NCI-H1694 treated with DMSO at 0.1 percent for 48 hours (cell line): ENCODE data around the gene HMX2.

Experiments used
- DNase-seq: peaks from one replicate; lab custom pipeline; 2025; lab: John Stamatoyannopoulos, UW

The HMX2 gene

DNA sequence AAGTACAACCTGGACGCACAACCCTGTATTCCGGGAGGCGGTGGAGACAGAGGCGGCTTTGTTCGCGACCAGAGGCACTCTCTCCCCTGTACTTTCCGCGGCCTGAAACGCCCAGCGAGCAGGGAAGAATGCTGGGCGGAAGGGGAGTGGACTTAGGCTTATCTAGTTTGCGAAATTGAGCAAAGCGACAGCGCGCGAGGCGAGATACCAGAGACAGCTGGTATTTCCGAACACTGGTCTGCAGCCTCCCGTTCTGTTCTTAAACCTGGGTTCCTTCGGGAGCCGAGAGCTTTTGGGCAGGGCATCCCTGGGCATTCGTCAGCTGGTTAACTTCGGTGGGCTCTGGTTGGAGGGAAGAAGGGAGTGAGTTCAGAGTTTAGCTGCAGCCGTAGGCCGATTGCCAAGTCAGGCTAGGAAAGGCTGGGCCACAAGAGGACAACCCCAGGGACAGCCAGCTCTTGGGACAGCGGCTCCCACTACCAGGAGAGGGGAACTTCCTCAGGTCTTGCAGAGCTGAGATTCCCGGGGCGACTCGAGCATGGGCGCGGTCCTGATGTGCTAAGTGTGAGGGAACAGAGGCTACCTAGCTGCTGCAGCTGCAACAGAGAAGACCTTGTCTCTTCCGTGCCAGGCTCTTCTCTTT, 8.3 kb upstream of the HMX2 start:
- DNase-seq, result no peak

DNA sequence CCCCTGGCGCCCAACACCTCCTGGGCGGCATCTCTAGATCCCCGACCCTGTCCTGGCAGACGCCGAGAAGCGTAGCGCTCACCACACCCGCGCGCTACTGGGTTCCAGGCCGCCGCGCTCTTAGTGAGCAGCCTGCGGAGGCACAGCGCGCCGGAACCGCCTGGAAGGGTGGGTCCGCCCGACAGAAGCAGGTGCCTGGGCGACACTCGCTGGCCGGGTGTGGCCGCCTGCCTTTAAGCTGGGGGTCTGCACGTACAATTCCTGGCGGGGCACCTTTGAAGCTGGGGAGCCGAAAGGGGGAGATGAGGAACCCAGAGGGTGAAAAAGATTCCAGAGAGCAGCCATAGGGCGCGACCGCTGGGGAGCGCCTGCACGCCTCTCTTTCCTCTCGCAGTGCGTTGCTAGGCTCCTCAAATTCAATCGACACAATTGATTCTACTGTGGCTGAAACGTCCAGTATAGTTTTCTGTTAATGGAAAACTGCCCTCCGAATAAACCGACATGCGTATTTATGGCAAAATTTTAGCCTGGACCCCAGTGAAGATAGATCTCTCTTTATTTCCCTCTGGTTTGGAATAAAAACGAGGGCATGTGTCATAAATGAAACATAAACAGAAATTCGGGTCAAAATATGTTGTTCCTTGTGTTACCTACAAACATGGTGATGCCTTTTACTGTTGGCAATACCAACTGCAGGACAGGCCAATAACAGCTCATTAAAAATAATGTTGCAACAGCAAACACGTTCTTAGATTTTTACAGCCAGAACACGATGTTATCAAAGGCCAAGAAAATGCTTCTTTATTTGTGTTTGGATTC, 7.6 kb upstream of the HMX2 start:
- DNase-seq, result no peak

DNA sequence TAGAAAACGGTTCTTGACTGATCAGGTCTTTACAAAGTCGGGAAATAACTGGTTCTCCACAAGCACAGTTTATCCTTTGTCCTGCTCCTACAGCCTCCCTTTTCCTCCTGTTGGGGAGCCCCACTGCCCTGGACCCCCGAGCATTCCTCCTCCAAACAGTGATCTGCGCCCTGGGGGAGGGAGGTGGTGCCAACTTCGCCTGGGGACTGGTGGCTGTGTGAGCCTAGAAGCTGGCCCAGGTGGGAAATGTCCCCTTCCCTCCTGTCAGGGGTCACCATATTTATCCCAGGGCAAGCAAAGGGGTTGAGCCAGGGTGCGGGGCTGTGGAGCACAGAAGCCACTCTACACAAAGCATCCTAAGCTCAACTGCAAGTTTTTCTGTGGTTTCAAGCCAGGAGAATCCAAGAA, 6.9 kb upstream of the HMX2 start:
- no peak for DNase-seq

DNA sequence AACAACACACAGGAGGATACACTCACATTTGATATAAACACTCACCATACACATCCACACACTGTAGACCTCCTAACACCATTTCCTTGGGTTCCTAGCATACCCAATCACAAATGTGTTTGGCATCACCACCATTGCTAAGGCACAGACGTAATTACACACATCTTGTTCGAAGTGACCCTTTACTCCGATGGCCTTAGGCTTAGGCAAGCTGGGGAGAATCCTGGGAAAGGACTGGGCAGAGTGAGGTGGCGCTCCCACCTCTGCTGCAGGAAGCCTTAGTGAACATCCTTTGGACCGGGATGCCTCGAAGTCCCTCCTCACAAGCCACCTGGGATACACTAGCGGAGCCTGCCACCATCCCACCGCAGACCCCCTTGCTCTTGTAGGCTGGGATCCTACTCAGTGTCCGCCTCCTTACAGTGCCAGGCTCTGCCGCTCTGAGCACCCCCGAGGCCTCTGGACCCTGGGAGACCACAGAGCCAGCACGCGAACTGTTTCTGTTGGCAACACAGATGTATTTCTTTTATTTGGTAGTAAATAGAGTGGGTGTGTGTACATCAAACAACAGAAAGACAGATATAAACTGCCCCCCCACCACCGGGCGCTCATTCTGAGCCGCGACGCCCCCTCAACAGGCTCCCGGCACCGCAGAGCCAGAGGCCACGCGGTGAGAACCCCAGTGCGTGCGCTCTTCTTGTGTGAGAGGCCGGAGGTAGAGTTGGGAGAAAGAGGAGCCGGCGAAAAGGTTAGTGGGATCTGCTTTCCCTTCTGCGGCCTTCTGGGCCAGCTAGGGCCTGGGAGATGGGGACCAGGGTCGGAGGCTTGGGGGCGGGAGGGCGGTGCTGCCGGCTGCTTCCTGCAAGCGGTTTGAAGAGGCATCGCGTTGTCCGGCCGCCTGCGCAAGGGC, 5.9 kb upstream of the HMX2 start:
- no peak for DNase-seq

DNA sequence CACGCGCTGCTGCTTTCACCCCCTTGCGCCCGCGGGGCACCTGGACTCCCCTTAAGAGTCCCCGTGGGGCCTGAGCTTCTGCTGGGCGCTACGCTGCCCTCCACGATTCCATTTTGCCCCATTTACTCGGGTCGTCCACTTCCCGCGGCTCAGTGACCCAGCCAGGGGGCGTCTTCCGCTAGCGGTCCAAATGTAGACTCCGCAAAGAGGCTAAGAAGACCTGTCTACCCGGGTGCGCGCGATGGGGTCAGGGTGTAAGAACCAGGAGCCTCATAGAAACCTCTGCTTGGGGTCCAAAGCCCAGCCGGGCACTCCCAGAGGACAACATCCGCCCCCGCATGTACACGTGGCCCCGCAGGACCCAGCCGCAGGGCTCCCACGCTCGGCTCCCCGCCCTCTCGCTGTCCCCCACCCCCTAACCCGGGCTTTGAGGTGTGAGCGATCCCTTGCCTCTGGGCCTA, 5.2 kb upstream of the HMX2 start:
- DNase-seq, result no peak

DNA sequence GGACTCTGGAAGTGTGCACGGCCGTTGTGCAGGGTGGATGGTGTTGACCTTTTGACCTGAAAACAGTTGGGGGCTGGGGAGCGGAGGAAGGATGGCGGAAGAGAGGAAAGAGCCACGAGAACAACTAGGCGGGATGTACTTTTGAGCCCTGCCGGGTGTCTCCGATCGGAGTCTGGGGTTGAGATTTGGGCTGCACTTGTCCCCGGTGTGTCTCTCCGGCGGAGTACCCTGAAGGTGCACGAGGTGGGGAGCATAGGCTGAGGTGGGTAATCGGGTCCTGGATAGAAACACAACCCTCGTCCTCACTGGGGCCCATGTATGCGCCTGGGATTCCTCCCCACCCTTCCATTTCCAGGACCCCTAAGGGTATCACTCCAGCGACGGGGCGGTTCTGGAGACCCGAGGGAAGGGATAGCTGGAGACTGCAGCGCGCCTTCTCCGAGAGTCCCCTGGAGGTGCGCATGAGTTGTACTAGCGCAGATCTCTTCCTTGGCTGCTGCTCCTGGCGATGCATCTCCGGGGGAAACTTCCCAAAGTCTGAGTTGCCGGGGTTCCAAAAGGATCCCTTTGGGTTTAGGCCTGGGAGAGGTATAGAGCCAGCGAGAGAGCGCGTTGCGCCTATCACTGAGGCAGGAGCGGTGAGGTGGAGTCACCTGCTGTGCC, 4.6 kb upstream of the HMX2 start:
- no peak for DNase-seq

DNA sequence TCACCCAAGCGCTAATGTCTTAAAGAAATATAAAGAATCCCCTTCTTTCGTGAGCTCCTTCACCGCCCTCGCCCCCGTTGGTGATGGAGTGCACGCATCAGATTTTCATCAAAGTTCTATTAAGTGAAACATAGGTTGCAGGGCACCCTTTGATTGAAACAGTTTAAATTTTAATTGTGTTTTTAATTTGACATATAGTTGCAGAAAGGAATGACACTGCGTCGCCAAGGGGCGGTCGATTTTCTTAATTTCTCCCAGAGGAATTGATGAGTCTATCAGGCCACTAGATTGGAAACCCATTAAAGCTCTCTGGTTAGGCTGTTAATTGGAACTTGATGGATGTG, 4.1 kb upstream of the HMX2 start:
- no peak for DNase-seq

DNA sequence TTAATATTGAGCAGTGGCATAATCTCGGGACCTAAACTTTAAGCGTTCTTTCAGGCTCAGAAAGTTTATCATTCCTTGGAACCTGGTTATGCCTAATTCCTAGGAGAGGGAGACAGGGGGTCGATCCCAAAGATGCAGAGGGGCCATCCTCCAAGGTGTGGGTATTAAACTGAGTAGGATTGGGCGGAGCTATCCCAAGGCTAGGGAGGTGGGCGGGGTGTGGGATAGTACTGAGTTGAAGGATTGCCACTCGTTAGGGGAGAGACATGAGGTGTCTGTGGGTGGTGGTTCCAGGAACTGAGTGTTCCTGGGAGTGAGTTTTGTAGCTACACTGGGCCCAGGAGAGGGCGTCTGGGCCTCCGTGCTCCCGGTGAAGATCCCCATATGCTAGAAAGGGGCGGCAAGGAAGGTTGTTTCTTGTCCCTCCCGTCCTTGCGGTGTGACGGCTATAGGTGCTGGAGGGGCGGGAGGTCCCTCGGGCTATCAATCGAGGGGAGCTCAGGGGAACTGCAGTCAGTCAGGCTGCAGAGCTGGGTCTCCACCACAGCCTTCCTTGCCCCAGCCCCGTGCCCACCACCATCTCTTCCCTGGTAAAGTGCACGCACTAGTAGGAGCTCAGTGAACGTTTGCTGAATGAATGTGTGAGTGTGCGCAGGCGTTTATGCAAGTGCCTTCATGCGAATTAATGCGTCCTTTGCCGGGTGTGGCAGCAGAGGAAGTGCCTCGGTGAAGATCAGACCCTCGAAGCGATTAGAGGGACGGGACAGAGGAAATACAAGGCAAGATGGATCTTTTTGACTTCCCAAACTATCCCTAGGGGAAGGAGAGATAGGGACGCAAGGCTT, 3.0 kb upstream of the HMX2 start:
- DNase-seq, result no peak

DNA sequence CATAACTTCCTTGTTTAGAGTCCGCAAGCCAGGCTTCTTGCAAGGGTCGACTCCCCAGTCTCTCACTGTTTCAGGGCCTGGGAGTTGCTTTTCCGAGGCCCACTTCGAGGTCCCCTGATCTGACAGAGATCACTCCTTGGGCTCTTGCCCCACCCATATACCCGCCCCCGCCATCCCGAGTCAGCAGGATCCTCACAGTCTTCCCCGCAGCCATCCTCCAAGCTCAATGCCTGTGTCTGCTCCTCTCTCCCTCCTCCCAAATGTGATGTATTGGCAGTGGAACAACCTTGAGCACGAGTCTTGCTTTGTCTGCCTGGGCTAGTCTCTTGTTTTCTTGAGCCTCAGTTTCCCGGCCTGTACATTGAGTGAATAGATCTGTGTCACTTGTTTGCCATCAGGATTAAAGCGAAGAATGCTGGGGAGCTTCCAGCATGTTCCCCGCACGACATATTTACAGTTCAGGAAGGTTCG, 2.4 kb upstream of the HMX2 start:
- no peak for DNase-seq

DNA sequence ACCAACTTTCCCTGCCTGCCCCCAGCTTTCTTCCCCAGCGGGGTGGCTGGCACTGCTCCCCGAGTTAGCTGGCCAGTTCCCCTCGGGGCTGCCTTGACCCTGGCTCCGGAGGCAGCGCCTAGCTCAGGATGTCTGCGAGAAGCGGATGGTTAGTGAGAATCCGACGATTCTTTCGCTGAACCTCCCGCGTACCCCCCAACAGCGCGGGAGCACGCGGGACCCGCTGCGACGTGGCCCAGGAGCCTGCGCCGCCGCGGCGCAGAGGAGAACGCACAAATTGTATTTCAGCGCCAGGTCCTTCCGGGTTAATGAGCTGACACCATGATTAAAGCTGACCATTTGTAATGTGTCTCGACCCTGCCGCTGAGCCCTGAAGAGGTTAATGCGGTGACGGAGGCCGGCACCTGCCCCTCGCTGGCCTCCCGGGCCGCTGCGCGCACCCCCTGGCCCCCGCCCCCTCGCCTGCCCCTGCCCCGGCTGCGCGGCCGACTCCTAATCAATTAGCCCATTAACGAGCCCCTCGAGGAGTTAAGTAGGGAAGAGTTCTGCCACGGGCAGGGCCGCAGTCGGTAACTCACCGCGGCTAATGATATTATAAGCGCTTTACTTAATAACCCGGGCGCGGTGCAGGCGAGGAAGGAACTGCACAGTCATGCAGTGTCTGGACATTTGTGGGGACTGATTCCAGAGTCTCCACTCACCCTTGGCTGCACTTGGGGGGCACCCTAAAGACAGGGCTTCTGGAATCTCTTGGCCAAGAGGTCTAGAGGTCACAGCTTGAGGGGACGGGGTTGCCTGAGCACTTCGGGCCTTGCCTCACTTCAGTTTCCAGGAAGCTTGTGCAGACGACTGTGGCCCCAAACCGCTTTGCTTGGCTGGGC, 1.7 kb upstream of the HMX2 start:
- no peak for DNase-seq

DNA sequence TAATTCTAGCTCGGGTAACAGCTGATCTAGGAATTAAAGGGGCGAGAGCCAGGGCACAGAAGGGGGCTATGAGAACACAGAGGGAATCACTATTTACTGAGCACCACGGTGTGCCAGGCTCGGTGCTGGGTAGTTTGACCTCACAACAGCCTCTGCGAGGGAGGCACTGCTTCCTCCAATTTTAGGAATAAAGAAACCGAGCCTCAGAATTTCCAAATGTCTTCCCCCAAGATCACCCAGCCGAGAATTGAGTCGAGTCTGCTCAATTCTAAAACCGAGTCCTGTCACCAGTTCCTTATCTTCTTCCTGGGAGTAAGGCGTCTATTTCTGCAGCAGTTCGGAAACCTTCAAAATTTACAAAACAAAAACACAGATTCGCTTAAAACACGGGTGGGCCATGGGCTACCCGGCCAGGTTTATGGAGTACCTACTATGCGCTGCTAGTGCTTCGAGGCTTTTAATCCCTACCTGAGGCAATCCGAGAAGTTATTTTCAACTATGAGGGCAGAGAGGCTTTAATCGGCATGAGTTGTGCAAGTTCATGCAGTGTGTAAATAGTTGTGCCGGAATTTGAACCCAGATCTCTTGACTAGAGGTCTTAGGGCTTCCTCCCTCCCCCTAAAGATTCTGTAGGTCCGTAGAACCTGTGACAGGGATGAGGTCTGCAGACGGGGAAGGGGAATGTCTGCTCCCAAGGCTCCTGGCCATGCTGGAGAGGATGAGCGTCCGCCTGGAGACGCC, 872 bp upstream of the HMX2 start:
- no peak for DNase-seq

DNA sequence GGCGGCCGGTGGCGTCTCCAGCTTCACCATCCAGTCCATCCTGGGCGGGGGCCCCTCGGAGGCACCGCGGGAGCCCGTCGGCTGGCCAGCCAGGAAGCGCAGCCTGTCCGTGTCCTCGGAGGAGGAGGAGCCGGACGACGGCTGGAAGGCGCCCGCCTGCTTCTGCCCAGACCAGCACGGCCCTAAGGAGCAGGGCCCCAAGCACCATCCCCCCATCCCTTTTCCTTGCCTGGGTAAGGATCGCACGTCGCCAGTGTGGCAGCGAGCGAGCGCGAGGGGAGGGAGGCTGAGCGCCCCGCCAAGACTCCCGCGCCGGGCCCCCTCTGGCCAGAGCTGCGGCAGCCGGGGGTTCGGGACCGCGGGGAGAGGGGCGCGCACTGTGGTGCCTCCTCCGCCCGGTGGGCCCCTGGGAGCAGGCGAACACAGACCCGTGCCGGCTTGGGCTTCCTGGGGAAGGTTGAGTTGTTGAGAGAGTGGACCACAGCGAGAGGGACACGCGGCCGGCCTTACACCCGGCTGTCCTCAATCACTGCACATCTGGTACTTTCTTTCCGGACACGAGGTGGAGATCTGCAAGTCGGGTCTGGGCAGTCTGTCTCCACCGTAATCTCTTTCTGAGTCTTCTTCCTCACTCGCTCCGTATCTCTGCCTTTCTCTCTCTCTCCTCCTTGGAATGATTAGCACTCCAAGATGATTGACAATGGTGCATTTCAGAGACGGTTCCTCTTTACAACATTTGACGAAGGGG, 652 bp downstream of the HMX2 start:
- DNase-seq, result no peak

DNA sequence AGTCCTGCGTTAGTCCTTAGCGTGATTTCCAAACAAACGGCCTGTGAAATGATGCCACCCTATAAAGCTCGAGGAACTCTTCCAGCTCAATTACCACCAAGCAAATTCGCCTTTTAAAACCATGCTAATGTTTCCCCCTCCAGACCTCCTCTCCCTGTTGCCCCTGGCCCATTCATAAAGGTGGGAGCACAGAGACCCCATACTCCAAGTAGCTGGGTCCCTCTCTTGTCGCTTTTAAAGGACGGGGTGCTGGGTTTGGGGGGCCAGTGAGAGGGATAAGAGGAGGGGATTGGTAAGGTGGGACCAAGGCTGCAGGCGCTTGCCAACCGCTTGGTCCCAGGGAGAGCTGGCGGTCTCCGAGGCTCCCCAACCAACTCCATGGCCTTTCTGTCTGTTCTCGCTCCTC, 1.2 kb downstream of the HMX2 start:
- no peak for DNase-seq

DNA sequence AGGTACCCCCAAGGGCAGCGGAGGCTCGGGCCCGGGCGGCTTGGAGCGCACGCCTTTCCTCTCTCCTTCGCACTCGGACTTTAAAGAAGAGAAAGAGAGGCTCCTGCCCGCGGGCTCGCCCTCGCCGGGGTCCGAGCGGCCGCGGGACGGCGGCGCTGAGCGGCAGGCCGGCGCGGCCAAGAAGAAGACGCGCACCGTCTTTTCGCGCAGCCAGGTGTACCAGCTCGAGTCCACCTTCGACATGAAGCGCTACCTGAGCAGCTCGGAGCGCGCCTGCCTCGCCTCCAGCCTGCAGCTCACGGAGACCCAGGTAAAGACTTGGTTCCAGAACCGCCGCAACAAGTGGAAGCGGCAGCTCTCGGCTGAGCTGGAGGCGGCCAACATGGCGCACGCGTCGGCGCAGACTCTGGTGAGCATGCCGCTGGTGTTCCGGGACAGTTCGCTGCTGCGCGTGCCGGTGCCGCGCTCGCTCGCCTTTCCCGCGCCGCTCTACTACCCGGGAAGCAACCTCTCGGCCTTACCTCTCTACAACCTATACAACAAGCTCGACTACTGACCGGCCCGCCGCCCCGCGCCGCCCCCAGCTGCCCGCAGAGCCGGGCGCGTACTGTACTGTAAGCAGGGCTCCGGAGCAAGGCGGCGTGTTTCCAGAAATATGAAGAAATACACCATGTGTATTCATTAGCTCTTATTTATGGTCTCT, 1.8 kb downstream of the HMX2 start:
- no peak for DNase-seq

DNA sequence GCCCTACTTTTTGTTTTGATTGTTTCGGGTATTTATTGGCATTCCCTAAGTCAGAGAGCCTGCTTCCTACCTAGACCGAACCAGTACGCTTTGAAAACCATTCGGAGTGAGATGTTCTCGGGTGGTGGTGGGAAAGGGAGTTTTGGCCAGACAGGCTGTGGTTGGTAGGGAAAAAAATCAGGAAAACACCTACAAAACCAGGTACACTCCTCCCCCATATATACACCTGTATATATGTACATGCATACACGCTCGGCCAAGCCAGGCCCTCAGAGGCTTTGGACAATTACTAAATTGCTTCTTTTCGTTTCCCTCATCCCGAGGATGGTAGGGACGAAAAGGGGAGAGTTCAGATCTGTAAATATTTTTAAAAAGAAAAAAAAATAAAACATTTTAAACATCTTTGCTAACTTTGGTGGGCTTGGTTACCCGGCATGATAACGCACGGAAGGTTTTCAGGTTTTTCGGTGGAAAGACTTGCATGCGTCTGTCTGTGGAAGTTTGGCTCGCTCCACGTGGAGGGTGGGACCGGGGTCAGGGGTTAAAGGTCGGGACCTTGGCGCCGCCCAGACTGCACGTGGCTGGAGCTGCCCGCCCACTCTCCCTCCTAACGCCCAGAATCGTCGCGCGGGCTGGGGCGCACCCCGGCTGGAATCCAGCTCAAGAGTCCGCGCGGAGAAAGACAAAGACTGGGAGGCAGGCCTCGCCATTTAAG, 2.5 kb downstream of the HMX2 start:
- DNase-seq, result no peak

DNA sequence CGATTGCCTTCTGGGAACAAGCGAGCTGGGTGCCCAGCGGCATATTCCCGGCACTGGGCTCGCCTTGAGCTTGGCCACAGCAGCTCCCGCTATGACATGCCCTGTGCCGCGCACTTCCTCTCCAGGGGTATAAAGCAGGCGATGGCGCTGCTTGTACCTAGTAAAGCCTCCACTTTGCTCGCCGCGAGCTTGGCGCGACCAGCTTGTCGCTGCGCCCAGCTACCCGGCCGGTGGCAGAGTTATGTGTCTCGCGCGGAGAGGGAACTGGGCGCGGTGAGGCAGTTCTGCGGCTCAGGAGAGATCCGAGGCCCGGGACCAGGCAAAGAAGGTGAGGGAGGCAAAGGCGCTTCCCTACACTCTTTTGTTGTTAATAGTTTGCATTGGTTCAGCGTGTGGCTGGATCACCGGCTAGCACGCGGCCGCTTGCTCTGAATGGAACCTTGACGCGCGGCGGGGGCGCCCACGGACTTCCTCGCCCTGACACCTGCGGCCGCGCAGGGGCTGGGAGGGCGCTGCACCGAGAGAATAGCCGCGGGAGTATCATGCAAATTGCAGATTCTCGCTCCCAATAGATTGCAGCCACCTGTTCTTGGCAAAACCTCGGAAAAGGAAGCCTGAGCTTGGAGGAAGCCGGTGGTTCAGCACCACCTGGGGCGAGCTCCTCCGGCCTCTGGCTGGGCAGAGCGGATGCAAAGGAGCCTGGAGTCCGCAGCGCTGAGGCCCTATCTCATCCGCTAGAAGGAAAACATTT, 3.2 kb downstream of the HMX2 start:
- DNase-seq, result no peak

DNA sequence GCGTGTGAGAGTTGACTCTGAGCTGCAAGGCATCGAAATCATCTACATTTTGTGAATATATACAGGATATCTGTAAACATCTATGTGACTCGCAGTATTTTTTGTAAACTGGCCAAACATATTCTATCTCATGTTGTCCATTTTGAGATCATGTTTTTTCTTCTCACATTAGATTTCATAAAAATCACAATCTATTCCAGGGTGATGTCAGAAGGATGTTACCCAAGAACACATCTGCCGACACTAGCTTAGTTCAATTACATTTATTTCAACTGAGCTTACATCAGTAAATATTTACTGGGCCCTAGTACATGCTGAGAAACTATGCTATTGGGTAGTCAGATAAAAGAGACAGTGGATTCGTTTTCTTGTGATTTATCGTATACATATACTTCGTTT, 3.8 kb downstream of the HMX2 start:
- no peak for DNase-seq
